ENCODE results near the gene TMEM214. TPM values are rescaled to one million over a fixed set of nuclear protein-coding genes. Genes with fewer than 3 reads are reported as not detected.

The TMEM214 gene
- total RNA-seq, 1 donor from 2014 or later = 55.2 TPM

GRCh38 chr2:27053321-27053720 is 20.6 kb downstream of the TMEM214 start:
- Mint-ChIP-seq H3K27me3 (ENCODE audit: low read depth) (peaks cover 18% of the 10 kb centered on the region), H3K4me3 (peak overlapping the region; percentile 92), H3K4me1 (peaks cover 28% of the 10 kb centered on the region), H3K36me3 (ENCODE audit: low read depth) (peaks cover 18% of the 10 kb centered on the region), H3K27ac (ENCODE audit: unreplicated experiment) (no peak overlapping the region), H3K9me3 (peaks cover 5% of the 10 kb centered on the region)
- no peak for DNase-seq (ENCODE audit: low read depth, low spot score)
- no peak for TF ChIP-seq CTCF (conservative IDR thresholded peaks at IDR 0.05)

GRCh38 chr2:27053776-27054175 is 21.0 kb downstream of the TMEM214 start:
- no peak for TF ChIP-seq CTCF (conservative IDR thresholded peaks at IDR 0.05)
- H3K4me3 Mint-ChIP-seq = peak overlapping the region; percentile 92
- no peak overlapping the region for H3K27ac Mint-ChIP-seq (ENCODE audit: unreplicated experiment)
- peaks cover 5% of the 10 kb centered on the region for H3K9me3 Mint-ChIP-seq
- DNase-seq (ENCODE audit: low read depth, low spot score) = no peak
- H3K27me3 Mint-ChIP-seq (ENCODE audit: low read depth) = peaks cover 18% of the 10 kb centered on the region
- H3K4me1 Mint-ChIP-seq = peaks cover 28% of the 10 kb centered on the region
- H3K36me3 Mint-ChIP-seq (ENCODE audit: low read depth) = peaks cover 18% of the 10 kb centered on the region

- Mint-ChIP-seq H3K9me3 (peaks cover 5% of the 10 kb centered on the region), H3K4me1 (peaks cover 21% of the 10 kb centered on the region), H3K36me3 (ENCODE audit: low read depth) (peaks cover 18% of the 10 kb centered on the region), H3K4me3 (peak overlapping the region; percentile 92), H3K27me3 (ENCODE audit: low read depth) (peaks cover 15% of the 10 kb centered on the region), H3K27ac (ENCODE audit: unreplicated experiment) (no peak overlapping the region)
- DNase-seq (ENCODE audit: low read depth, low spot score) = no peak
- no peak for TF ChIP-seq CTCF (conservative IDR thresholded peaks at IDR 0.05)
These were observed 22.0 kb downstream of the TMEM214 start for GRCh38 chr2:27054721-27055120.

- Mint-ChIP-seq H3K27ac (ENCODE audit: unreplicated experiment) (no peak overlapping the region), H3K27me3 (ENCODE audit: low read depth) (no peaks in the 10 kb centered on the region), H3K36me3 (ENCODE audit: low read depth) (peaks cover 11% of the 10 kb centered on the region), H3K4me3 (no peak overlapping the region), H3K4me1 (peaks cover 3% of the 10 kb centered on the region), H3K9me3 (no peaks in the 10 kb centered on the region)
- TF ChIP-seq CTCF (conservative IDR thresholded peaks at IDR 0.05) = no peak
- no peak for DNase-seq (ENCODE audit: low read depth, low spot score)
These were observed 24.4 kb downstream of the TMEM214 start for GRCh38 chr2:27057184-27057583.

- peaks cover 17% of the 10 kb centered on the region for H3K36me3 Mint-ChIP-seq (ENCODE audit: low read depth)
- no peaks in the 10 kb centered on the region for H3K9me3 Mint-ChIP-seq
- no peak for DNase-seq (ENCODE audit: low read depth, low spot score)
- H3K4me3 Mint-ChIP-seq = no peak overlapping the region
- no peaks in the 10 kb centered on the region for H3K4me1 Mint-ChIP-seq
- H3K27ac Mint-ChIP-seq (ENCODE audit: unreplicated experiment) = no peak overlapping the region
- TF ChIP-seq CTCF (conservative IDR thresholded peaks at IDR 0.05) = no peak
- H3K27me3 Mint-ChIP-seq (ENCODE audit: low read depth) = no peaks in the 10 kb centered on the region
These were observed 25.4 kb downstream of the TMEM214 start for GRCh38 chr2:27058210-27058609.

Measured in neural crest cell (in vitro differentiated cells).